Measurements from ENCODE around the gene VIPAS39. TPM values are rescaled to one million over a fixed set of nuclear protein-coding genes. Genes with fewer than 3 reads are reported as not detected.
A peak's percentile ranks its signal among the peaks of the same experiment; 100 is the strongest.

Gene VIPAS39
- total and polyA plus RNA-seq, 9 of the 15 experiments (the other 6 are each of a cell fraction or from before 2014, with no cell fraction given), result 5.7 to 25.6 (median 9.9) TPM

DNA sequence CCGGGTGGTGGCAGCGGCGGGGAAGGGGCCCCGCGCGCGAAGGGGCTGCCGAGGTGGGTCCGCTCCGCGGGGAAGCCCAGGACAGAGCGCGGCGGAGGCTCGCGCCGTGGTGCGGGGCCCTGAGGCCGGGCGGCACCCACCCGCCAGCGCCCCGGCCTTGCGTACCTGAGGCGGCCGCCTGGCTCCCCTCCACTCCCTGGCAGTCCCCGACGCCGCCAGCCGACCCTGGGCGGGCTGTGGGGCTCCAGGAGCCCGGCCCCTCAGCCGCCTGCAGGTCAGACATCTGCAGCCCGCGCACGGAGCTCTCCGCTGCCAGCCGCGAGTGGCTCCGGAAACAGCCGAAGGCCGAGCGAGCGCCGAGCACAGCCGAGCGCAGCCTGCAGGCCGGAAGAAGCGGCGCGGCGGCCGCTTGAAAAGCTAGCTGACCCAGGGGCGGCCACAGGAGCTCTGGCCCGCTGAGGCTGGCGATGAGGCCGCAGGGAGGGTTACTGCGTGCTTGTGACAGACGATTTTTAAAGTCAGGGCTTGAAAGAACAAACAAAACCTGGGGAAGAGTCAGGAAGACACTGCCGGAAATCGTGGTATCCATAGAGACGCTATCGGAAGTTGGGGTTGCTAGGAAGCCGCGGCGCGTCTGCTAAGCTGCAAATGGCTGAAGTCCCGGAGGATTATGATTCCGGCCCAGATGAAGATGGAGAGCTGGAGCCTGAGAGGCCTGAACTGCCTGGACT lies 80.5 kb downstream of the VIPAS39 start, which contains the start of the genes SAMD15 and TMED8 (continued):
- TF ChIP-seq TCFL5 (CRISPR knock-in tag; conservative IDR thresholded peaks at IDR 0.05) (no peak), PTRF (tag; IDR thresholded peaks at IDR 0.05) (no peak), ZNF217 (CRISPR knock-in tag; IDR thresholded peaks at IDR 0.05) (no peak), RAD21 (CRISPR knock-in tag; conservative IDR thresholded peaks at IDR 0.05 in 1 of 2, IDR thresholded peaks at IDR 0.05 in 1 of 2) (no peak), ZNF695 (CRISPR knock-in tag; IDR thresholded peaks at IDR 0.05) (no peak), SAP30 (IDR thresholded peaks at IDR 0.05; ENCODE audit: borderline replicate concordance, insufficient read depth, low read depth, low read length, poor library complexity, severe bottlenecking) (peak; percentile 82), GABPA (tag; conservative IDR thresholded peaks at IDR 0.05; ENCODE audit: low read depth) (peak; percentile 93), FIP1L1 (IDR thresholded peaks at IDR 0.05; ENCODE audit: low read depth, low read length, poor library complexity, severe bottlenecking) (no peak), RBM17 (IDR thresholded peaks at IDR 0.05; ENCODE audit: borderline replicate concordance, low read depth, low read length) (no peak), BRCA1 (IDR thresholded peaks at IDR 0.05) (no peak), BRCA1 (CRISPR knock-in tag; IDR thresholded peaks at IDR 0.05) (no peak), STAG1 (CRISPR knock-in tag; IDR thresholded peaks at IDR 0.05; ENCODE audit: borderline replicate concordance) (no peak), BDP1 (IDR thresholded peaks at IDR 0.05; ENCODE audit: insufficient read depth, insufficient read length) (no peak), NFATC3 (IDR thresholded peaks at IDR 0.05) (no peak), ZNF263 (CRISPR knock-in tag; IDR thresholded peaks at IDR 0.05; ENCODE audit: borderline replicate concordance) (no peak)
- TF ChIP-seq, protein P1, sequence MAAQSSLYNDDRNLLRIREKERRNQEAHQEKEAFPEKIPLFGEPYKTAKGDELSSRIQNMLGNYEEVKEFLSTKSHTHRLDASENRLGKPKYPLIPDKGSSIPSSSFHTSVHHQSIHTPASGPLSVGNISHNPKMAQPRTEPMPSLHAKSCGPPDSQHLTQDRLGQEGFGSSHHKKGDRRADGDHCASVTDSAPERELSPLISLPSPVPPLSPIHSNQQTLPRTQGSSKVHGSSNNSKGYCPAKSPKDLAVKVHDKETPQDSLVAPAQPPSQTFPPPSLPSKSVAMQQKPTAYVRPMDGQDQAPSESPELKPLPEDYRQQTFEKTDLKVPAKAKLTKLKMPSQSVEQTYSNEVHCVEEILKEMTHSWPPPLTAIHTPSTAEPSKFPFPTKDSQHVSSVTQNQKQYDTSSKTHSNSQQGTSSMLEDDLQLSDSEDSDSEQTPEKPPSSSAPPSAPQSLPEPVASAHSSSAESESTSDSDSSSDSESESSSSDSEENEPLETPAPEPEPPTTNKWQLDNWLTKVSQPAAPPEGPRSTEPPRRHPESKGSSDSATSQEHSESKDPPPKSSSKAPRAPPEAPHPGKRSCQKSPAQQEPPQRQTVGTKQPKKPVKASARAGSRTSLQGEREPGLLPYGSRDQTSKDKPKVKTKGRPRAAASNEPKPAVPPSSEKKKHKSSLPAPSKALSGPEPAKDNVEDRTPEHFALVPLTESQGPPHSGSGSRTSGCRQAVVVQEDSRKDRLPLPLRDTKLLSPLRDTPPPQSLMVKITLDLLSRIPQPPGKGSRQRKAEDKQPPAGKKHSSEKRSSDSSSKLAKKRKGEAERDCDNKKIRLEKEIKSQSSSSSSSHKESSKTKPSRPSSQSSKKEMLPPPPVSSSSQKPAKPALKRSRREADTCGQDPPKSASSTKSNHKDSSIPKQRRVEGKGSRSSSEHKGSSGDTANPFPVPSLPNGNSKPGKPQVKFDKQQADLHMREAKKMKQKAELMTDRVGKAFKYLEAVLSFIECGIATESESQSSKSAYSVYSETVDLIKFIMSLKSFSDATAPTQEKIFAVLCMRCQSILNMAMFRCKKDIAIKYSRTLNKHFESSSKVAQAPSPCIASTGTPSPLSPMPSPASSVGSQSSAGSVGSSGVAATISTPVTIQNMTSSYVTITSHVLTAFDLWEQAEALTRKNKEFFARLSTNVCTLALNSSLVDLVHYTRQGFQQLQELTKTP (IDR thresholded peaks at IDR 0.05; ENCODE audit: low read depth in 1 of 2, partially characterized antibody in 2 of 2), result no peak
